ENCODE data around the gene PHAF1. TPM values are rescaled to one million over a fixed set of nuclear protein-coding genes. Genes with fewer than 3 reads are reported as not detected.
A peak's percentile ranks its signal among the peaks of the same experiment; 100 is the strongest.

The PHAF1 gene
- total and polyA plus RNA-seq, 2 of the 13 experiments (the other 11 are each of a cell fraction or from before 2014, with no cell fraction given): 48.3 to 174 TPM

DNA sequence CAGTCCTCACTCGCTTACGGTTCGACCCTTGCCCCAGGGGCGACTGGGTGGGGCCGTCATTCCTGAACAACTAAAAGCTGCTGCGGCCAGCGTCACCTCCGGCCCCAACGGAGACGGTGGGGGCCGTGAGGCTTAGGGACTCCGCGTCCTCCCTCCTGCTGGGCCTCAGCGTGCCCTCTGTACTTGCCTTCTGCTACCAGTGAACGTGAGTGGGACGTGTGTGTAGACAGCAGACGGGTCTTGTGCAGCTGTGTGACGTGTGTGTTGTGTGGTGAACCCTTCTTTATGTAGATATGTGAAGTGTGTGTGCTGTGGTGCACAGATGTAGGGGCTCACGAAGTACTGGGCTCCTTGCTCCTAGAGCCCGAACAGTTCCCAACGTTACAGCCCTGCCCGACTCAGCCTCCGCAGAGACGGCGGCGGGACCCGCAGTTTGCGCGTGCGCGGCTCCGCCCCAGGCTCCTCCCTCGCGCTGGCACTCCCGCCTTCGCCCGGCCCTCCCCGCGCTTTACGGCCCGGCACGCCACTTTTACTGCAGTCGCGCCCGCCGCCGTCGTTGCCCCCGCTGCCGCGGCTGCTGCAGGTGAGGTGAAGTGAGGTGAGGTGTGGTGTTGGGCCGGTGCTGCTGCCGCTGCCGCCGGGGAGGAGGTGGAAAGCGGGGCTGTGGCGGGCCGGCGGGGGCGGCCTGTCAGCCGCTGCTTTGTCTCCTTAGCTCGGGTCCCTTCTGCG lies at the start of gene PHAF1 (continued):
- TF ChIP-seq, protein P1, sequence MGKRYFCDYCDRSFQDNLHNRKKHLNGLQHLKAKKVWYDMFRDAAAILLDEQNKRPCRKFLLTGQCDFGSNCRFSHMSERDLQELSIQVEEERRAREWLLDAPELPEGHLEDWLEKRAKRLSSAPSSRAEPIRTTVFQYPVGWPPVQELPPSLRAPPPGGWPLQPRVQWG (CRISPR knock-in tag; IDR thresholded peaks at IDR 0.05; ENCODE audit: borderline replicate concordance, low read depth): no peak
- TF ChIP-seq SOX13 (IDR thresholded peaks at IDR 0.05) (0 out of 2 replicates have a peak, but pooled peaks have one; percentile 27), SOX13 (CRISPR knock-in tag; conservative IDR thresholded peaks at IDR 0.05 in 1 of 2, IDR thresholded peaks at IDR 0.05 in 1 of 2) (peak in 1 of 2 experiments; percentile 40; a peak in 1 of 4 replicates), NFIB (CRISPR knock-in tag; IDR thresholded peaks at IDR 0.05; ENCODE audit: borderline replicate concordance) (no peak), ZKSCAN1 (IDR thresholded peaks at IDR 0.05; ENCODE audit: low read length) (no peak), REL (CRISPR knock-in tag; conservative IDR thresholded peaks at IDR 0.05) (peak; percentile 90; the same call in 1 of the 2 replicates), ZEB1 (IDR thresholded peaks at IDR 0.05; ENCODE audit: insufficient replicate concordance, low read depth) (peak; percentile 83), DMAP1 (CRISPR knock-in tag; IDR thresholded peaks at IDR 0.05) (peak; percentile 84), SKI (IDR thresholded peaks at IDR 0.05; ENCODE audit: partially characterized antibody) (peak; percentile 66), SMARCE1 (IDR thresholded peaks at IDR 0.05; ENCODE audit: borderline replicate concordance) (no peak), KAT8 (CRISPR knock-in tag; IDR thresholded peaks at IDR 0.05) (peak; percentile 94), ZSCAN12 (CRISPR knock-in tag; IDR thresholded peaks at IDR 0.05) (peak; percentile 86; the same call in 1 of the 2 replicates), DR1 (CRISPR knock-in tag; IDR thresholded peaks at IDR 0.05) (peak; percentile 73), POLR2AphosphoS5 (IDR thresholded peaks at IDR 0.05; ENCODE audit: low read depth, low read length) (peak; percentile 100), ZNF510 (CRISPR knock-in tag; IDR thresholded peaks at IDR 0.05; ENCODE audit: low read depth) (no peak), KMT2B (CRISPR knock-in tag; IDR thresholded peaks at IDR 0.05) (peak; percentile 79), SMC3 (IDR thresholded peaks at IDR 0.05; ENCODE audit: low read length) (no peak; the same call in 1 of the 2 replicates), ERF (CRISPR knock-in tag; IDR thresholded peaks at IDR 0.05) (peak; percentile 95), CBX5 (CRISPR knock-in tag; IDR thresholded peaks at IDR 0.05; ENCODE audit: borderline replicate concordance) (peak; percentile 76; the same call in 1 of the 2 replicates), HCFC1 (IDR thresholded peaks at IDR 0.05; ENCODE audit: low read depth, low read length) (peak; percentile 56)
- TF ChIP-seq, protein P2, sequence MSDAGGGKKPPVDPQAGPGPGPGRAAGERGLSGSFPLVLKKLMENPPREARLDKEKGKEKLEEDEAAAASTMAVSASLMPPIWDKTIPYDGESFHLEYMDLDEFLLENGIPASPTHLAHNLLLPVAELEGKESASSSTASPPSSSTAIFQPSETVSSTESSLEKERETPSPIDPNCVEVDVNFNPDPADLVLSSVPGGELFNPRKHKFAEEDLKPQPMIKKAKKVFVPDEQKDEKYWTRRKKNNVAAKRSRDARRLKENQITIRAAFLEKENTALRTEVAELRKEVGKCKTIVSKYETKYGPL (CRISPR knock-in tag; IDR thresholded peaks at IDR 0.05): no peak; the same call in 1 of the 2 replicates
- TF ChIP-seq, protein P3, sequence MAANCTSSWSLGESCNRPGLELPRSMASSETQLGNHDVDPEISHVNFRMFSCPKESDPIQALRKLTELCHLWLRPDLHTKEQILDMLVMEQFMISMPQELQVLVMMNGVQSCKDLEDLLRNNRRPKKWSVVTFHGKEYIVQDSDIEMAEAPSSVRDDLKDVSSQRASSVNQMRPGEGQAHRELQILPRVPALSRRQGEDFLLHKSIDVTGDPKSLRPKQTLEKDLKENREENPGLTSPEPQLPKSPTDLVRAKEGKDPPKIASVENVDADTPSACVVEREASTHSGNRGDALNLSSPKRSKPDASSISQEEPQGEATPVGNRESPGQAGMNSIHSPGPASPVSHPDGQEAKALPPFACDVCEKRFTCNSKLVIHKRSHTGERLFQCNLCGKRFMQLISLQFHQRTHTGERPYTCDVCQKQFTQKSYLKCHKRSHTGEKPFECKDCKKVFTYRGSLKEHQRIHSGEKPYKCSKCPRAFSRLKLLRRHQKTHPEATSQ (CRISPR knock-in tag; IDR thresholded peaks at IDR 0.05; ENCODE audit: borderline replicate concordance): no peak
- TF ChIP-seq, protein P4, sequence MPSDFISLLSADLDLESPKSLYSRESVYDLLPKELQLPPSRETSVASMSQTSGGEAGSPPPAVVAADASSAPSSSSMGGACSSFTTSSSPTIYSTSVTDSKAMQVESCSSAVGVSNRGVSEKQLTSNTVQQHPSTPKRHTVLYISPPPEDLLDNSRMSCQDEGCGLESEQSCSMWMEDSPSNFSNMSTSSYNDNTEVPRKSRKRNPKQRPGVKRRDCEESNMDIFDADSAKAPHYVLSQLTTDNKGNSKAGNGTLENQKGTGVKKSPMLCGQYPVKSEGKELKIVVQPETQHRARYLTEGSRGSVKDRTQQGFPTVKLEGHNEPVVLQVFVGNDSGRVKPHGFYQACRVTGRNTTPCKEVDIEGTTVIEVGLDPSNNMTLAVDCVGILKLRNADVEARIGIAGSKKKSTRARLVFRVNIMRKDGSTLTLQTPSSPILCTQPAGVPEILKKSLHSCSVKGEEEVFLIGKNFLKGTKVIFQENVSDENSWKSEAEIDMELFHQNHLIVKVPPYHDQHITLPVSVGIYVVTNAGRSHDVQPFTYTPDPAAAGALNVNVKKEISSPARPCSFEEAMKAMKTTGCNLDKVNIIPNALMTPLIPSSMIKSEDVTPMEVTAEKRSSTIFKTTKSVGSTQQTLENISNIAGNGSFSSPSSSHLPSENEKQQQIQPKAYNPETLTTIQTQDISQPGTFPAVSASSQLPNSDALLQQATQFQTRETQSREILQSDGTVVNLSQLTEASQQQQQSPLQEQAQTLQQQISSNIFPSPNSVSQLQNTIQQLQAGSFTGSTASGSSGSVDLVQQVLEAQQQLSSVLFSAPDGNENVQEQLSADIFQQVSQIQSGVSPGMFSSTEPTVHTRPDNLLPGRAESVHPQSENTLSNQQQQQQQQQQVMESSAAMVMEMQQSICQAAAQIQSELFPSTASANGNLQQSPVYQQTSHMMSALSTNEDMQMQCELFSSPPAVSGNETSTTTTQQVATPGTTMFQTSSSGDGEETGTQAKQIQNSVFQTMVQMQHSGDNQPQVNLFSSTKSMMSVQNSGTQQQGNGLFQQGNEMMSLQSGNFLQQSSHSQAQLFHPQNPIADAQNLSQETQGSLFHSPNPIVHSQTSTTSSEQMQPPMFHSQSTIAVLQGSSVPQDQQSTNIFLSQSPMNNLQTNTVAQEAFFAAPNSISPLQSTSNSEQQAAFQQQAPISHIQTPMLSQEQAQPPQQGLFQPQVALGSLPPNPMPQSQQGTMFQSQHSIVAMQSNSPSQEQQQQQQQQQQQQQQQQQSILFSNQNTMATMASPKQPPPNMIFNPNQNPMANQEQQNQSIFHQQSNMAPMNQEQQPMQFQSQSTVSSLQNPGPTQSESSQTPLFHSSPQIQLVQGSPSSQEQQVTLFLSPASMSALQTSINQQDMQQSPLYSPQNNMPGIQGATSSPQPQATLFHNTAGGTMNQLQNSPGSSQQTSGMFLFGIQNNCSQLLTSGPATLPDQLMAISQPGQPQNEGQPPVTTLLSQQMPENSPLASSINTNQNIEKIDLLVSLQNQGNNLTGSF (CRISPR knock-in tag; IDR thresholded peaks at IDR 0.05): no peak; the same call in 1 of the 2 replicates

All from HepG2 (cell line).